ENCODE data around the gene LUC7L2.
"Not testable (repeated sequence)": the region's sequence is repeated elsewhere in the genome, so short reads cannot be mapped to it uniquely, and the experiment has no call there.

Gene LUC7L2, protein sequence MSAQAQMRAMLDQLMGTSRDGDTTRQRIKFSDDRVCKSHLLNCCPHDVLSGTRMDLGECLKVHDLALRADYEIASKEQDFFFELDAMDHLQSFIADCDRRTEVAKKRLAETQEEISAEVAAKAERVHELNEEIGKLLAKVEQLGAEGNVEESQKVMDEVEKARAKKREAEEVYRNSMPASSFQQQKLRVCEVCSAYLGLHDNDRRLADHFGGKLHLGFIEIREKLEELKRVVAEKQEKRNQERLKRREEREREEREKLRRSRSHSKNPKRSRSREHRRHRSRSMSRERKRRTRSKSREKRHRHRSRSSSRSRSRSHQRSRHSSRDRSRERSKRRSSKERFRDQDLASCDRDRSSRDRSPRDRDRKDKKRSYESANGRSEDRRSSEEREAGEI

DNA sequence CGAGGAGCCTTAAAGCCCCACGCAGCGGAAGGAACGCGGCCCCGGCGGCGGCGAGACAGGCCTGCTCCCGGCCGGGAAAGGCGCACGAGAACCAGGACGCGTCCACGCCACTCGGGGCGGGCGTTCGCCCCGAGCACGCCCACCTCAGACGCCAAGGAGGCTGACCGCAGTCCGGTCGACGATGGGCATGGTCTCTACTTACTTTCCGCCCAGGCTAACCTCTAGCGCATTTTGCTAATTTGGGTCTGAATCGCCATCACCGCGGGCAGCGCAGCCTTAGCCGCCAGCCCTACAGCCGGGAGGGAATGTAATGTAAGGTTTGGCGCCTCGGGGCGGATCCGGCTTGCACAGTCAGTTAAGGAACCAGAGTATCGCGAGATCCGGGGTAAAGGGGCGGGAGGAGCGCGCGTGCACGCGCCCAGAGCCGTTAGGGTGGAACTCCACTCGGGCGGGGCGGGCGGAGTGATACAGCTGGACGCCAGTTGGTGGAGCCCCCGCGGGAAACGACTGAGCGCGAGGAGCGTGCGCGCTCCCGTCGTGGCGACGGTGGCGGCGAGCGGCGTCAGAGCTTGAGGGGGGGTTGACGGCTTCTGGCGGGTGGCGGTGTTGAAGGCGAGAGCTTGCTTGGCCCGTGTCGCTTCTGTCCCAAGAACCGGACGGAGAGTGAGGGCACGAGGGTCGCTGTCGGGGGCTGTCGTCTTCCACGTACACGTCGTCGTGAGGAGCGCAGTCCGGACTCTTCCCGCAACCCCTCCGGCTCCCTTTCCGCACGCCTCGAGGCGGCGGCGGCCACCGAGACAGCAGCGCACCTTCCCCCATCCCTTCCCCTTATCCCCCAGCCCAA lies at the start of gene LUC7L2:
LUC7L2 (plus strand) TSS at position 529 of the 844 bp plus-strand sequence. CDS start 368 bp downstream, outside the sequence.
- peak; percentile 99 for DNase-seq (ENCODE audit: low read depth)

DNA sequence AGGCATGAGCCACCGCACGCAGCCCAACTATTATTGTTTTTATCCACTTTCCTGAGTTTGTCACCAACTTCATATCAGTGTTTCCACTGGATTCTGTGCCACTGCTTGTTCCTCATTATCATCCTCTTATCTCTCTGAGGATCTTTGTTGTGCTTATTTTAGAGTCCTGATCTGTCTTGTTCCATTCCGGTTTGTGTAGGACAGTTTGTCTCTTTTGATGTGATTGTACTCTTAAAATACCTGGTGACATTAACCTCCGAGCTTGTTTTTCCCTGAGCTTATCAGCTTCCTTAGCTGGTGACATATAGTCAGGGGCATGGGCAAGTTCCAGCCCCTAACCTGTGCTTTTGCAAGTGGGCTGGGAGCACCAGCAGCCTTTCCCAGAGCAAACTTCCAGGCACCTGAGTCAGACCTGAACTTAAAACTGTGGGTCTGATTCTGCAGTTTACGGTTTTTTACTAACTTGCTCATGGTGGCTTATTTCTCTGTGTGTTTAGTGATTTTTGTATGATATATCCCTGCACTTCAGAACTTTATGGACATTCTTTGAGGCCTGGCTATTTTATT lies 41.7 kb upstream of the LUC7L2 start:
- DNase-seq (ENCODE audit: low read depth), result no peak

DNA sequence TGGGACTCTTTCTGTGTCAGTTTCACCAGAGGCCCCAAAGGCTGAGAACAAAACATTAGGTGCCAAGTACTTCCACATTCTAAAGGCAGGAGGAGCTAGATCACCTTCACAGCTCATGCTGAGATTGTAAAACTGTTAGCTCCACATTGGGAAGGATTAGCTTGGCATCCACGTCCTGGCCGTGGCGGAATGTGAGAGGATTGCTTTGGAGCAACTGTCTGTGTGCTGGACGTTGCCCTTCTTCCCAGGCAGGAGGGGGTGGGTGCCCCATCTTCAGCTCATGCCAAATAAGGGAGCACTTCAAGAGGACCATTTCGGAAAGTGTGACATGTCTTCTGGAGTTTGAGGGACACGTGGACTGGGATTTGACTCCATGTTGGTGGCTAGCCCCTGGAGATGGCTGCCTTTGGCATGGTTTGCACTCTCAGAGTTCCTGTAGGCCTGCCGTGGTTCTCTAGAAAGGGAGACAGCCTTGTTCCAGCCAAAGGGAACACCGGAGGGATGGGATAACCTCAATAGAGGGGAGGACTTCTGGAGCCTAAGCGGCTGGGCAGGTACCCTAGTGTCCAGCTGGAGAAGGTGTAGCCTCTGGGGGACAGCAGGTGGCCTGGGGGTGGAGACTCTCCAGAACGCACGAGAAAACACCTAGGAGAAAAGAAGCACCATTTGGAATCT lies 38.5 kb upstream of the LUC7L2 start:
- DNase-seq (ENCODE audit: low read depth), result no peak

DNA sequence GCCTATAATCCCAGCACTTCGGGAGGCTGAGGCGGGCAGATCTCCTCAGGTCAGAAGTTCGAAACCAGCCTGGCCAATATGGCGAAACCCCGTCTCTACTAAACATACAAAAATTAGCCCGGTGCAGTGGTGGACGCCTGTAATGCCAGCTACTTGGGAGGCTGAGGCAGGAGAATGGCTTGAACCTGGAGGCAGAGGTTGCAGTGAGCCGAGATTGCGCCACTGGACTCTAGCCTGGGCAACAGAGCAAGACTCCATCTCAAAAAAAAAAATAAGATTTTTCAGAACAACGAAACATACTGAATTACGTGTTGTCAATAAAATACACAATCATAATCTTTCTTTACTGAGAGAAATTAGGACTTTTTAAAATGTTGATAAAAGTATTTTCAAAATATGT lies 35.0 kb upstream of the LUC7L2 start:
- DNase-seq (ENCODE audit: low read depth), result not testable (repeated sequence)

DNA sequence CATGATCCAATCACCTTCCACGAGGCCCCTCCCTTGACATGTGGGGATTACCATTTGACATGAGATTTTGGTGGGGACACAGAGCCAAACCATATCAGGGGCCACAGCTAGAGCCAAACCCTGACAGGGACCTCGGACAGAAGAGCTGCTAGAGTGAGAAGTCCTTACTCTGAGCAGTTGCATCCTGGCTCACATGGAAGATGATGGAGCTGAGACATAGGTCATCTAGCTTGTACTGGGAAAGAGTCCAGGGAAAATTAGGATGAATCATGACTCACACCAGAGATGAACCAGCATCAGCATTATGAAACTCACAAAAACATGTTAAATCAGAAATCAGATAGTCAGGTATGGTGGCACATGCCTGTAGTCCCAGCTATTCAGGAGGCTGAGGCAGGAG lies 31.3 kb upstream of the LUC7L2 start:
- DNase-seq (ENCODE audit: low read depth), result no peak

DNA sequence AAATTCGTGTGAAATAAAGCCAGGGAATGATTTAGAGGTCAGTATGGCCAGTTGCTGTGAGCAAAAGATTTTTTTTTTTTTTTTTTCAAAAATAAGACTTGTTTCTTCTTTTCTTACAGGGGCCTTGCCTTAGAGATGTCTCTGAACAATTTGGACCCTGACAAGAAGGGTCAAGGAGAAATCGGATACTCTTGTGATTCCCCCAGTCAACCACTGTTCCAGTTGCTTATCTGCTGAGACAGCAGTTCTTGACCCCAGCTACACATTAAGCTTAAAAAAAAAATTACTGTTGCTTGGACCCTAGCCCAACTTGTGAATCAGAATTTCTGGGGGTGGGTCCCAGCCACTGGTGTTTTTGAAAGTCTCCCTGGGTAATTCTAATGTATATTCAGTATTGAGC lies 30.6 kb upstream of the LUC7L2 start:
- no peak for DNase-seq (ENCODE audit: low read depth)

DNA sequence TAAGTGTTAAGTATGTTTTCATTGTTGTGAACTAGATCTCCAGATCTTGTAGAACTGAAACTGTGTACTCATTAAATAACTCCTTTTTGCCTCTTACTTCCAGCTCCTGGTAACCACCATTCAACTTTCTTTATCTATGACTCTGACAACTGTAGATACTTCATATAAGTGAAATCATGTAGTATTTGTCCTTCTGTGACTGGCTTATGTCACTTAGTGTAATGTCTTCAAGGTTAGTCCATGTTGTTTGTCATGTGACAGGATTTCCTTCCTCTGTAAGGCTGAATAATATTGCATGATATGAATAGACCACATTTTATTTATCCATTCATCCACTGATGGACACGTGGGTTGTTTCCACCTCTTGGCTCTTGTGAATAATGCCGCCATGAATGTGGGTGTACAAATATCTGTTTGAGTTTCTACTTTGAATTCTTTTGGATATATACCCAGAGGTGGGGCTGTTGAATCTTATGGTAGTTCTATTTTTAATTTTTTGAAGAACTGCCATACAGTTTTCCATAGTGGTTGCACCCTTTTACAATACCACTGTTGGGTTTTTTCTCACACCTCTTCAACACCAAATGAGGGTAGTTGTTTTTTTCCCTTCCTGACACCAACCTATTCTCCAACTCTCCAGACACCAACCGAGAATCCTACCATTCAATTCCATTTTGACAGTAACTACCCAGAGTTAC lies 29.2 kb upstream of the LUC7L2 start:
- no peak for DNase-seq (ENCODE audit: low read depth)

DNA sequence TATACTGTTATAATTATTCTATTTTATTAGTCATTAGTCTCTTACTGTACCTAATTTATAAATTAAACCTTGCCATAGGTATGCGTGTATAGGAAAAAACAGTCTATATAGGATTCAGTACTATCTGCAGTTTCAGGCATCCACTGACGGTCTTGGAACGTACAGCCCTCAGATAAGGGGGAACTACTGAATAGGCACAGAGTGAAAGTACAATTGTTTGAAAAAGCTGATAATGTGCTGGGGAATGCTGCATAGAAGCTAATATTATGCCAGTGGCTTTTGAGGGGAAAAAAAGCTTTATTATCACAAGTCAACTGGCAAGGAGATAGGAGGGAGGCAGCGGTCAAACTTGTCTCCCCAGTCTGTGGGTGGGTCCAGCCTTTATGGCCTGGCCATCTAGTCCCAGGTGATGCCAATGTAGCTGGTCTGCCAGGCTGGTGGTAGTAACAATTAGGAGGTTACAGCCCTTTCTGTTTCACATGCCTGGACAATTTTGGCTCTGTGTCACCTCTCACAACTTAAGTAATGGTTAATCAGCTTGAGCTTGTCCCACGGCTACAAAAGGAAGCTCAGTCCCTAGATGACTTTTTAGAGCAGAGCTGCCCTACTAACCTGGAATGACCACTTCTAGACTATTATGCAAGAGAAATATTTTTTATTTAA lies 26.9 kb upstream of the LUC7L2 start:
- DNase-seq (ENCODE audit: low read depth), result no peak

DNA sequence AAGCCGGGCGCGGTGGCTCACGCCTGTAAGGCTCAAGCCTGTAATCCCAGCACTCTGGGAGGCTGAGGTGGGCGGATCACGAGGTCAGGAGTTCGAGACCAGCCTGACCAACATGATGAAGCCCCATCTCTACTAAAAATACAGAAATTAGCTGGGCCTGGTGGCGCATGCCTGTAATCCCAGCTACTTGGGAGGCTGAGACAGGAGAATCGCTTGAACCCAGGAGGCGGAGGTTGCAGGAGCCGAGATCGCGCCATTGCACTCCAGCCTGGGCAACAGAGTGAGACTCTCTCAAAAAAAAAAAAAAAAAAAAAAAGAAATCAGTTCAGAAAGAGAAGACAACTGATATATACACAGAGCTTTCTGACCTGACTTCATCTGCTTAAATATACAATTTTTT lies 26.3 kb upstream of the LUC7L2 start:
- DNase-seq (ENCODE audit: low read depth), result not testable (repeated sequence)

DNA sequence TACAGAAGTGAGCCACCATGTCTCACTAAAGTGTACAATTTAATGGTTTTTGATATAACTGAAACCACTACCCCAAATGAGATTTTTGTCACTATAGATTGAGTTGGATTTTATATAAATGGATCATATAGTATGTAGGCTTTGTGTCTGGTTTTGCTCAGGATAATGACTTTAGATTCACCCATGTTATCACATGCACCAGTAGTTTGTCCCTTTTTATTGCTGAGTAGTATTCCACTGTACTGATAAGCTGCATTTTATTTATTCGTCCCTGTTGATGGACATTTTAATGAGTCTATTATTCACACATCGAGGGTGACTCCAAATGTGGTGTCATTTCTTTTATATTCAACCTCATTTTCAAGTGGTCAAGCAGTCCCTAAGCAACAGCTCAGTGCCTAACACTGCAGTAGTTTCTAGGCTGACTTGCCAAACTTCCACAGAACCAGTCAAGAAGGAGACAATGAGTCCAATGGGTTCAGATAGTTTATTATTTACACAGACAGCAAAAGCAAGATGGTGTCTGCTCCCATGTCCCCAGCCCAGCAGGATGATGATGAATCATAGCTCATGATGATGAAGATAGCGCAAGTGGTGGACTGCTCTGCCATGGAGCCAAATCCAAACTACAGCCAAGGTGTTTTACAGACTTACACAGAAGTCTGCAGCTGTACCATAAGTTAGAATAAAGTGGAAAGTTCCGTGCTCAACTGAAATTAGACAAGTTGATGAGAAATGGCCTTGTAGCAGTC lies 25.1 kb upstream of the LUC7L2 start:
- DNase-seq (ENCODE audit: low read depth), result no peak

DNA sequence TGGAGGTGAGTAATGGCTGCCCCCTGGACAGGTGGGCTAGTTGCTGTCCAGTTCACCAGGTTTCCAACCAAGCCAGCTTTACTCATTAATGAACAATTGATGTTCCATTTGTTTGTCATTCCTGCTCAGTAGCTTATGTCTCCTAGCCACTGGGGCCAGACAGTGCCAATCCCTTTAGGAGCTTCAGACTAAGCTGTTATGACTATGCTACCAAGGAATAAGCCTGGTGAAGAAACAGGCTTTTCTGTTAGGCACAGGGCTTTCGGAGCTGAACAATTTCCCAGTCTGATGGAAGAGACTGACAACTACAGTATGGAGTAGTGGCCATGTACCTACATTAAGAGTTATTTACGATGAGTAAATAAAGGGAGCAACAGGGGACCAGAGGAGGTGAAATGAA lies 20.7 kb upstream of the LUC7L2 start:
- DNase-seq (ENCODE audit: low read depth), result no peak

DNA sequence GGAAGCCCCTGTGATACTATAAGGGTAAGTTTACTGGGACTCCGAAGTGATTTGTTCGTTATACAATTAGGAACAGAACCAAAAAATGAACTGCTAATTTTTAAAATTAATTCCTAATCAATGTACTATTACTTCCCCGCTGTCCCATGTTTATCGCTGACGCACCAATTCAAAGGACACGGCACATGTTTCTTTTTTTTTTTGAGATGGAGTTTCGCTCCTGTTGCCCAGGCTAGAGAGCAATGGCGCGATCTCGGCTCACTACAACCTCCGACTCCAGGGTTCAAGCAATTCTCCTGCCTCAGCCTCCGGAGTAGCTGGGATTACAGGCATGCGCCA lies 20.0 kb upstream of the LUC7L2 start:
- DNase-seq (ENCODE audit: low read depth), result no peak

DNA sequence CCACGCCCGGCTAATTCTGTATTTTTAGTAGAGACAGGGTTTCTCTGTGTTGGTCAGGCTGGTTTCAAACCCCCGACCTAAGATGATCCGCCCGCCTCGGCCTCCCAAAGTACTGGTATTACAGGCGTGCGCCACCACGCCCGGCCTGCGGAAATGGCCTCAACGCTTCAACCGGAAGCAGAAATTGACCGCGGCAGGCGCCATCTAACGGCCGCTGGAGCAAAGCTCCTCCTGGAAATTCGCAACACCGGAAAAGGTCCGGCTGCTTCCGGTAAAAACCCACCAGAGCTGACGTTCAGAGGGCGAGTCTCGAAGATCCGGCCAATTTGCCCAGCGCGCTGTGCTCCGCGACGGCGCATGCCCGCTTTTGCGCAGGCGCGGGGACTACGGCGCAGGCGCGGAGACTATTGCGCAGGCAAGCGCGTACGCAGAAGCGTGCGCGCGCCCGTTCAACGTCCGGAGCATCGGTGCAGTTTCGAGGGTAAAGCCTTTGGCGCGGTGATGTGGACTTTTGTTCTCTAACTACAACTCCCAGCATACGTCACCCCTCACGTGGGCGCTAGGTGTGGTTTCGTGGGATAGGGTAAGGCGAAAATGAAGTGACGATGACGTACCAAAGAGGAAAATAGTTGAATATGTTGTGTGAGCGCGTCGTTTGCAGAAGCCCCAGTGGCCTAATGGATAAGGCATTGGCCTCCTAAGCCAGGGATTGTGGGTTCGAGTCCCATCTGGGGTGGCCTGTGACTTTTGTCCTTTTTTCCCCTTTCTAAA lies 19.5 kb upstream of the LUC7L2 start:
- peak; percentile 97 for DNase-seq (ENCODE audit: low read depth)

DNA sequence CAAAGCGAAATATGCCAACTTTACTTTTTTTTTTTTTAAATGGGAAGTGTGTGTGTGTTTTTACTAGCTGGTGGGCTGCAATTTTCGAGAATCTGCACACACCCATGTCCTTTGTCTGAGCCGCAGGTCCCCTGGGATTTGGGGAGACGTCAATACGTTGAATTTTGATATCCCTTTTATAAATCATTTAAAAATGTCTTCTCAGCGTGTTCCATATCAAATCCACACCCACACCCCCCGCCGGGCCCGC lies 19.0 kb upstream of the LUC7L2 start:
- DNase-seq (ENCODE audit: low read depth), result no peak

DNA sequence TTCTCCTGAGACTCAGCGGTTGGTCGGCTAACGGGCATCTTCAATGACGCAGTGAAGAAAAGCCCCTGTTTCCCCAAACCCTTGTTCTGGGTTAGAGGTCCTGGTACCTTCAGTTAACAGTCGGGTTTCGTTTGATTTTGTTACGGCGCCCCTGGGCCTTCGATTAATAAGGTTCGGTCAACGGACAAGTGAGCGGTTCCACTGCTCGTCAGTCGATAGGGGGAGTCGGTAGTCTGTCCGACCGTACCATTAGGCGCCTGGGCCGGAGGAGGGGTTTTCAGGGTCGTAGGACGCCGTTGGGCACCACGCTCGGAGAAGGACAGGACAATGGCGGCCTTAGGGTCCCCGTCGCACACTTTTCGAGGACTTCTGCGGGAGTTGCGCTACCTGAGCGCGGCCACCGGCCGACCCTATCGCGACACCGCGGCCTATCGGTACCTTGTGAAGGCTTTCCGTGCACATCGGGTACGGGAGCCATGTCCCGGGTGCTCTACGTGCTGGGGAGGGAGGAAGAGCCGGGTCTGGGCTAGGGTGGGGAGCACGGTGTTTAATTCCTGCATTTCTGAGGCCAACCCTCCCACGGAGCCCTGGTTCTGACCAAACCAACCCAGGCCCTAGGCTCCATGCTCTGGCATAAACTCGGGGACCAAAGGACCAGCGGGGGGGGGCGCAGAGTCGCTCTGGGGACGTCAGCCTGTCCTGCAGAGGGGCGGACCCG lies 18.5 kb upstream of the LUC7L2 start, which contains the start of gene FMC1:
FMC1 (plus strand) TSS at position 280 of the 718 bp plus-strand sequence; CDS start at position 328, 48 bp downstream.
- peak; percentile 66 for DNase-seq (ENCODE audit: low read depth)

DNA sequence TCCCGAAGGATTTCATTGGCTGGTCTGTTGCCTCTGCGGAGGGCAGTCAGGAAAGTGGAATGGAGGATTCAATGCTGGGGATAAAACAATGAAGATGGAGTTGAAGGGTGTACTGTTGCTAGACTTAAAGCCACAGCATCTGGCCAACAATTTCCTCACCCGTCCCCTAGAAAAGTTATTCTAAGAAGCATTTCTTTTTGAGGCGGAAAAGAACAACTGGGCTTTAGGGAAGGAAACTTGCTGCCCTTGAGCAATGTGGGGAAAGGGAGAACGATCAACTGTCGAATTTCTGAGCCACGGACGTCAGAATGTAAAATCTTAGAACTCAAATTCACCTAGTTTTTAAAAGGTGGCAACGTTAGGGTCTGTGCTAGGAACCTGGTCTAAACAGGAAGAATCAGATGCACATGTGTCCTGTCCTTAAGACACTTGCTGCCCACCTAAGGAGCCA lies 17.9 kb upstream of the LUC7L2 start:
- DNase-seq (ENCODE audit: low read depth), result no peak

DNA sequence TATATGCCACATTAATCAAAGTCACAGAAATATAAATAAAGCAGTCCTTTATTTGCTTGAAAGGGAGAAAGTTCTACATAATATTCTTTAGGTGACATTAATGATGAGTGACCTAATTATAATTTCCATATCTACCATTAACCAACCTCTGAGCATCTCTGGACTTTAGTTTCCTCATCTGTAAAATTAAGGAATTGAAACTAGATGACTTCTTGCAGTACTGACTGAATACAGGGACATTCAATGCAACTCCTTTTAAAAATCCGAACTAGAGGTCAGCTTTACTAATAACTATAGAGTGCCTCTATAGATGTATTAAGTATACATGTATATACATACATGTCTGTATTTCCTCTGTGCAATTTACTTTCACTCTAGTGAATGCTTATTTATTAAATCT lies 14.7 kb upstream of the LUC7L2 start:
- DNase-seq (ENCODE audit: low read depth), result no peak

DNA sequence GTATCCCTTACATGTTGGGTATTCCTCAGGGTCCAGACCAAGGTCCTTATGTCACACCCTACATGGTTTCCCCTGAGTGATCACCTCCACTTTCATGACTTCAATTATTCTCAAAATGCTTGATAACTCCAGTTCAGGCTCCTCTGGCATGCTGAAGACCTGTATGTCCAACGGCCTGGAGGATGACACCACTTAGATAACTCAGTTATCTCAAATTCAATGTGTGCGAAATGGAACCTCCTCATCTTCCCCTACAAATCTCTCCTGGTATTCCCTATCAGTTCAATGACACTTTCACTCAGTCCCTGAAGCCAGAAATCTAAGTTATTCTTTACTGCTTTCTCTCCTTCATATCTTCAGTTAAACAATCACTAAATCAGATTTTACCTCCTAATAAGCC lies 8.7 kb upstream of the LUC7L2 start:
- DNase-seq (ENCODE audit: low read depth), result no peak

DNA sequence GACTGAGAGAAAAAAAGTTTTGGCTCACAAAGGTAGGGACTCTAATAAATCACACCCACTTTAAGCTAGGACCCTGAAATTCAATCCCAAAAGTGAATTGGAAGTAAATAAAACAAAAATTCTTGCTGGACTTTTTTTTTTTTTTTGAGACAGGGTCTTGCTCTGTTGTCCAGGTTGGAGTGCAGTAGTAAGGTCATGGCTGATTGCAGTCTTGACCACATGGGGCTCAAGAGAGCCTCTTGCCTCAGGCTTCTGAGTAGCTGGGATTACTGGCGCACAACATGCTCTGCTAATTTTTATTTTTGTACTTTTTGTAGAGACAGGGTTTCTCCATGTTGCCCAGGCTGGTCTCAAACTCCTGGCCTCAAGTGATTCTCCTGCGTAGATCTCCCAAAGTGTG lies 5.0 kb upstream of the LUC7L2 start:
- DNase-seq (ENCODE audit: low read depth), result no peak
